Testis (tissue), 2 donors: ENCODE data around the gene CADM4.
A peak's percentile ranks its signal among the peaks of the same experiment; 100 is the strongest.

Experiments used
- POLR2A ChIP-seq: fragments of 450-650 bp; IDR thresholded peaks from one replicate; pipeline ENCODE4 v1.6.1; 2017; ENCODE audit warnings: antibody characterized with exemption, mild to moderate bottlenecking, moderate library complexity
- TF ChIP-seq, protein P1 (sequence below), 3 experiments: fragments of 450-650 bp in 2 of 3; fragments of 200-600 bp in 1 of 3; sonication (generic) in 1 of 3; IDR thresholded peaks; one replicate each; pipeline ENCODE4 v1.5.1; 2016 to 2019; ENCODE audit warnings: antibody characterized with exemption in 3 of 3, mild to moderate bottlenecking in 2 of 3, moderate library complexity in 1 of 3

DNA sequence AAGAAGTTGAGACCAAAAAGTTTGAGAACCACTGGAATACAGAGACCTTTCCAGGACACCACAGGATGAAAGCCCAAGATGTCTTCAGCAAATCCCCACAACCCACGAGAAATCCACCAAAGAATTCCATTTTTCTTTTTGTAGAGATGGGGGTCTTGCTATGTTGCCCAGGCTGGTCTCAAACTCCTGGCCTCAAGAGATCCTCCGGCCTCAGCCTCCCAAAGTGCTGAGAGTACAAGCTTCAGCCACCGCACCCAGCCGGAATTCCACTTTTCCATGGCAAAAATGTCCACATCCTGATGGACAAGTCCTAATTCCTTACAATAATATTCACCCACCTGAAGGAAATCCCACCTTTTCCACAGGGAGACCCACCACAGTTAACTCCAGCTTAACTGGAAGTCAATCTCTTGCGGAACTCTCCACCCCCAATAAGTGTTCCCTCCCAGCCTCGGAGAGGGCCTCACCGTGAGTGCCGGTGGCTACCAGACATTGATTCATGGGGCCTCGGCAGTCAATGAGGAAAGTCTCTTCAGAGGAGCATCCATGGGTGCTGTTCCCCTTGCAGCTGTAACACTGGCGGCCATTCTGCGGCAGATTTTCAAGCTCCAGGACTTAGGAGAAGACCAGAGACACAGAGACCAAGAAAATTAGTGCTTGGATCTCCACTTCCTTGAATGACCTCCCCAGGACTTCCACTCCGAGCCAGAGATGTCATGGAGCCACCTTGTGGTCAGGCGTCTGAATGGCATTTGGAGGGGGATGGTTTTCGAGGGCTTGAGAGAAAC, 12.3 kb upstream of the CADM4 start:
- TF ChIP-seq, protein P1, sequence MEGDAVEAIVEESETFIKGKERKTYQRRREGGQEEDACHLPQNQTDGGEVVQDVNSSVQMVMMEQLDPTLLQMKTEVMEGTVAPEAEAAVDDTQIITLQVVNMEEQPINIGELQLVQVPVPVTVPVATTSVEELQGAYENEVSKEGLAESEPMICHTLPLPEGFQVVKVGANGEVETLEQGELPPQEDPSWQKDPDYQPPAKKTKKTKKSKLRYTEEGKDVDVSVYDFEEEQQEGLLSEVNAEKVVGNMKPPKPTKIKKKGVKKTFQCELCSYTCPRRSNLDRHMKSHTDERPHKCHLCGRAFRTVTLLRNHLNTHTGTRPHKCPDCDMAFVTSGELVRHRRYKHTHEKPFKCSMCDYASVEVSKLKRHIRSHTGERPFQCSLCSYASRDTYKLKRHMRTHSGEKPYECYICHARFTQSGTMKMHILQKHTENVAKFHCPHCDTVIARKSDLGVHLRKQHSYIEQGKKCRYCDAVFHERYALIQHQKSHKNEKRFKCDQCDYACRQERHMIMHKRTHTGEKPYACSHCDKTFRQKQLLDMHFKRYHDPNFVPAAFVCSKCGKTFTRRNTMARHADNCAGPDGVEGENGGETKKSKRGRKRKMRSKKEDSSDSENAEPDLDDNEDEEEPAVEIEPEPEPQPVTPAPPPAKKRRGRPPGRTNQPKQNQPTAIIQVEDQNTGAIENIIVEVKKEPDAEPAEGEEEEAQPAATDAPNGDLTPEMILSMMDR (IDR thresholded peaks at IDR 0.05), result peak; percentile 32 to 68 (median 49)
- TF ChIP-seq POLR2A, result no peak
